ENCODE data around the gene IGFBP5. TPM values are rescaled to one million over a fixed set of nuclear protein-coding genes. Genes with fewer than 3 reads are reported as not detected.

Gene IGFBP5
- polyA plus RNA-seq, 1 experiment, result 3,867 TPM

DNA sequence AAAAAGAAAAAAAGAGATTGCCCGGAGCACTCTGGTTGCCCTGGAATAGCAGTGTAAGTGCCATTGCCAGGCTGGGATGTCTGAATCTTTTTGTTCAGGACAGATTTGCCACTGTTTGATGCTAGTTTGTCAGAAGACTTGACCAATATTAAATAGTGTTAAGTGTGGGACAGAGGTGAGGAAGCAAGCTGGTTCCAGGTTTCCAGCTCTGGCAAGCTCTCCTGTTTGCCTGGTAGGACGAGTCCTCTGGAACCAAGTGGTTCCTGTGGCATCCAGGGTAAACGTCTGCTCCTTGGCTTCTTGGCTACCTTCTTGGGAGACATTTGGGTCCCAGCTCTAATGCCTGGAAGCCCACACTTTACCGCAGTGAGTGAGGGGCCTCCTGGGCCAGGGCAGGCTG, 20.8 kb upstream of the IGFBP5 start:
- DNase-seq (ENCODE audit: low read depth, low spot score), result no peak
- POLR2A ChIA-PET, result no interaction called here
- CTCF ChIA-PET, result interaction anchor here (0.5 kb wide), 1 partner anchor 835 kb away, joined by 4 read pairs; no protein-coding TSS in a partner anchor
- Histone ChIP-seq H3K27ac (ENCODE audit: low read depth, low read length) (no peak overlapping the region), H3K4me3 (ENCODE audit: low read depth, low read length) (no peak overlapping the region), H3K9me3 (ENCODE audit: control insufficient read depth, insufficient read depth, low read length) (no peaks in the 10 kb centered on the region), H3K27me3 (ENCODE audit: control insufficient read depth, insufficient read depth, low read length) (no peaks in the 10 kb centered on the region)
- TF ChIP-seq, protein P1, sequence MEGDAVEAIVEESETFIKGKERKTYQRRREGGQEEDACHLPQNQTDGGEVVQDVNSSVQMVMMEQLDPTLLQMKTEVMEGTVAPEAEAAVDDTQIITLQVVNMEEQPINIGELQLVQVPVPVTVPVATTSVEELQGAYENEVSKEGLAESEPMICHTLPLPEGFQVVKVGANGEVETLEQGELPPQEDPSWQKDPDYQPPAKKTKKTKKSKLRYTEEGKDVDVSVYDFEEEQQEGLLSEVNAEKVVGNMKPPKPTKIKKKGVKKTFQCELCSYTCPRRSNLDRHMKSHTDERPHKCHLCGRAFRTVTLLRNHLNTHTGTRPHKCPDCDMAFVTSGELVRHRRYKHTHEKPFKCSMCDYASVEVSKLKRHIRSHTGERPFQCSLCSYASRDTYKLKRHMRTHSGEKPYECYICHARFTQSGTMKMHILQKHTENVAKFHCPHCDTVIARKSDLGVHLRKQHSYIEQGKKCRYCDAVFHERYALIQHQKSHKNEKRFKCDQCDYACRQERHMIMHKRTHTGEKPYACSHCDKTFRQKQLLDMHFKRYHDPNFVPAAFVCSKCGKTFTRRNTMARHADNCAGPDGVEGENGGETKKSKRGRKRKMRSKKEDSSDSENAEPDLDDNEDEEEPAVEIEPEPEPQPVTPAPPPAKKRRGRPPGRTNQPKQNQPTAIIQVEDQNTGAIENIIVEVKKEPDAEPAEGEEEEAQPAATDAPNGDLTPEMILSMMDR (IDR thresholded peaks at IDR 0.05; ENCODE audit: low read depth, low read length), result no peak

DNA sequence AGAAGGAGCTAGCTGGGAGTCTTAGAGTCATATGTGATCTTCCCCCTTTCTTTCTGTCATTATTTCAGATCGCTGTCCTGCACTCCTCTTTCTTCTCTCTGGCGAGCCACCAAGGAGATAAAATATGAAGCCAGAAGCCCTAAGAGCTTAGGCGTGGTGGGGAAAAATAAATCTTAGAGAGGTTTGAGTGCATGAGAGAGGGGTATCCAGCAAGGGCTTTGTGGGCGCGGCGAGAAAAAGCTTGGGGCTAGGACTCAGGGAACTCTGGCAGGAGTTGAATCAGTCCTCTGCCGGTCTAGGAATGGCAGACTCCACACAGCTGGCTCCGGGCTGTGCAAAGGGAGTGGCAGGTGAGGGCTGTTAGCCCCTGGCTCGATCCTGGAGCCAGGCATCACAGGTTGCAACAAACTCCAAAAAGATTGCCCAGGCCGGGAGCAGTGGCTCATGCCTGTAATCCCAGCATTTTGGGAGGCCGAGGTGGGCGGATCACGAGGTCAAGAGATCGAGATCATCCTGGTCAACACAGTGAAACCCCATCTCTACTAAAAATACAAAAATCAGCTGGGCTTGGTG, 20.1 kb upstream of the IGFBP5 start:
- H3K27ac ChIP-seq (ENCODE audit: low read depth, low read length), result no peak overlapping the region
- POLR2A ChIA-PET, result interaction anchor here (0.7 kb wide), 1 partner anchor 20 kb away, joined by 3 read pairs; no protein-coding TSS in a partner anchor
- CTCF ChIA-PET, result interaction anchor here (0.5 to 0.6 kb wide), 2 partner anchors 836 to 1493 kb away, joined by 4 to 5 read pairs; no protein-coding TSS in a partner anchor
- no peaks in the 10 kb centered on the region for H3K27me3 ChIP-seq (ENCODE audit: control insufficient read depth, insufficient read depth, low read length)
- DNase-seq (ENCODE audit: low read depth, low spot score), result no peak
- TF ChIP-seq, protein P1 (IDR thresholded peaks at IDR 0.05; ENCODE audit: low read depth, low read length), result no peak
- no peak overlapping the region for H3K4me3 ChIP-seq (ENCODE audit: low read depth, low read length)
- no peaks in the 10 kb centered on the region for H3K9me3 ChIP-seq (ENCODE audit: control insufficient read depth, insufficient read depth, low read length)

DNA sequence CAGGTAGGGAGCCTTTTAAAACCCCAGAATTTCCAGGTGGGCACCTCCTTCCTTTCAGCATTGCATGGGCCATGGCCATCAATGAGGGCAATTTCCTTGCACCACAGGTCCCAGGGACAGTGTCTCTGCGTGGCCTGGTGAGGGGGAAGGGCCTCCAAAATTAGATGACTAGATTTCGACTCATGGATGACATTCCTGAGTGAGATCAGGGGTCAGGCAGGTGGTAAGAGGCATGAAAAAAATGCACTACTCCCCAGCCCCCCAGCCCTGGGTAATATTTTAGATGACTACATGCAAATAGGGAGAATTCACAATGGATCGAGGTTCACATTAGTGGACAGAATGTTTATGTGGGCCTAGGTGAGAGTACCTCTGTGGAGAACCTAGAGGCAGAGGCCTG, 19.0 kb upstream of the IGFBP5 start:
- TF ChIP-seq, protein P1 (IDR thresholded peaks at IDR 0.05; ENCODE audit: low read depth, low read length), result no peak
- CTCF ChIA-PET, result interaction anchor here (0.5 to 0.6 kb wide), 2 partner anchors 271 to 451 kb away, joined by 3 read pairs; no protein-coding TSS in a partner anchor
- DNase-seq (ENCODE audit: low read depth, low spot score), result no peak
- peak overlapping the region; percentile 80 for H3K27ac ChIP-seq (ENCODE audit: low read depth, low read length)
- H3K4me3 ChIP-seq (ENCODE audit: low read depth, low read length), result no peak overlapping the region
- no peaks in the 10 kb centered on the region for H3K9me3 ChIP-seq (ENCODE audit: control insufficient read depth, insufficient read depth, low read length)
- no peaks in the 10 kb centered on the region for H3K27me3 ChIP-seq (ENCODE audit: control insufficient read depth, insufficient read depth, low read length)
- POLR2A ChIA-PET, result no interaction called here

DNA sequence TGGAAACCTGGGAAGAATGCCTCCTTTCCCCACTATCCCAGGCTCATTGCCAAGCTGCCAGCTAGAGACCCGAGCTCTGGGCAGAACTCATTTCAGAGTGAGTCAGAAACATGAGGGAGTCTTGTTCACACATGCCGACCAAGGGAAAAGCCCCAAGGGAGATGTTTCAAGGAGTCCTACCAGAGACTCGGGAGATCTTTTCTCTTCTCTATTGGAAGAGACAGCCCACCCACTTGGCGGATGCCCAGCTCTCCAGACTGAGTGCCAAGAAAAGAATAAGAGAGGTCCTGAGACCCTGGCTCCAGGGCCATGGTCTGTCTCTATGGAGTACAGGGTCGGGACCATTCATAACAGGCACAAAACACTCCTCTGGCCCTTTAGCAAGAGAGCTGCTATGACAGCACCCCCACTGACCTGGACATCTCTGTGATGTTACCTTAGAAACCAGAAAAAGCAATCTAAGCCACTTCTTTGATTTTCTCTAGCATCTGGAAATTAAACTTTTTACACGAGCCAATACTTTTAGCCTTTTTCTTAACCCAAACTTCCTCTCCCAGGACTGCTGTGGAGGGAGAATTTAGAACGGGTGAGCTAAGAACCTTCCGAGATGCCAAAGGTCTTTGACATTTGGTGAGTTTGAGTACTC, 18.5 kb upstream of the IGFBP5 start:
- peak; percentile 79 for DNase-seq (ENCODE audit: low read depth, low spot score)
- Histone ChIP-seq H3K4me3 (ENCODE audit: low read depth, low read length) (no peak overlapping the region), H3K27ac (ENCODE audit: low read depth, low read length) (peak overlapping the region; percentile 80), H3K9me3 (ENCODE audit: control insufficient read depth, insufficient read depth, low read length) (no peaks in the 10 kb centered on the region), H3K27me3 (ENCODE audit: control insufficient read depth, insufficient read depth, low read length) (no peaks in the 10 kb centered on the region)
- ChIA-PET POLR2A (interaction anchor here (0.9 to 1.2 kb wide), 2 partner anchors 27 to 392 kb away, joined by 6 to 8 read pairs; no protein-coding TSS in a partner anchor), CTCF (interaction anchor here (0.5 to 1.0 kb wide), 3 partner anchors 13 to 452 kb away, joined by 3 read pairs; no protein-coding TSS in a partner anchor)
- TF ChIP-seq, protein P1 (IDR thresholded peaks at IDR 0.05; ENCODE audit: low read depth, low read length), result no peak

DNA sequence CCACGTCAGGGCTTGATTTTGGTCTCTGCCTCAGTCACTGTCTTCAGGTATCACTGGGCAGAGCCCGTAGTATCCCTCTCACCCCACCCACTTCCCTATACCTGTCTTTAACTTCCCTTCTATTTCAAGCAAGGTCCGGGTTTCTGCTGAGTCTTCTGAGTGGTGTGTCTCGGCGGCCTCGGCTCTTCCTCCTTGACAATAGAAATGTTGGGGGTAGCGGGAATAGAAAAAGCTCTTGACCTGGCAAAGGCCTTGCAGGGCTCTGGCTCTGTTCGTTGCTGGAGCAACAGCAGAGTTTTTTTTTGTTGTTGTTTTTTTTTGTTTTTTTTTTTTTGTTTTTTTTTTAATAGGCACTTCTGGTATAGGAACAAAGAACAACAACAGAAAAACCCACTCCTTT, 16.0 kb upstream of the IGFBP5 start:
- DNase-seq (ENCODE audit: low read depth, low spot score), result no peak
- peak overlapping the region; percentile 52 for H3K27ac ChIP-seq (ENCODE audit: low read depth, low read length)
- TF ChIP-seq, protein P1 (IDR thresholded peaks at IDR 0.05; ENCODE audit: low read depth, low read length), result no peak
- H3K9me3 ChIP-seq (ENCODE audit: control insufficient read depth, insufficient read depth, low read length), result no peaks in the 10 kb centered on the region
- CTCF ChIA-PET, result no interaction called here
- POLR2A ChIA-PET, result interaction anchor here (0.6 to 1.0 kb wide), 2 partner anchors 16 to 22 kb away, joined by 6 to 8 read pairs; partner anchors contain the start of gene IGFBP5
- no peak overlapping the region for H3K4me3 ChIP-seq (ENCODE audit: low read depth, low read length)
- H3K27me3 ChIP-seq (ENCODE audit: control insufficient read depth, insufficient read depth, low read length), result peaks cover 3% of the 10 kb centered on the region
